NOMO-1 treated with dmso at 0.1 percent for 144 hours (cell line): ENCODE results near the gene ATP8A2.
"Not testable (repeated sequence)": the region's sequence is repeated elsewhere in the genome, so short reads cannot be mapped to it uniquely, and the experiment has no call there.

Experiments
- DNase-seq: peaks from one replicate; lab custom pipeline; 2025; ENCODE audit not compliant: unreplicated experiment; lab: John Stamatoyannopoulos, UW

ATP8A2 gene

DNA sequence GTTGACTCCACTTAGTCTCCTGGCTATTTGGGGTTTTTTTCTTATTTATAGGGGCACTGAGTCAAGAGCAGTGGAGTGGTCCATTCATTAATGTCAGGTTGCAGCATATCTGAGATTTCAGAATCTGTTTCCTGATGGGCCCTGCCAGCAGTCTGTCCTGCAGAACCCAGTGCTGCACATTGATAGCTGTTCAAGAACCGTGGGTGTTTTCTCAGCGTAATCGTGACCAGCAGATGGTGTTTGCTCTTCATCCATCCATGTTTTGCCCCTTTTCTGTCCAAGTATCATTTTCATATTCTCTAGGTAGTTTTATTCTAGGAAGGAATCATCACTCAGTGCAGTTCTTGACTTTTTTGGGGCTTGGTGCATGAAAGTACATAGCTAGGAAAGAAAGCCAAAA, 166.5 kb downstream of the ATP8A2 start:
- DNase-seq: no peak

DNA sequence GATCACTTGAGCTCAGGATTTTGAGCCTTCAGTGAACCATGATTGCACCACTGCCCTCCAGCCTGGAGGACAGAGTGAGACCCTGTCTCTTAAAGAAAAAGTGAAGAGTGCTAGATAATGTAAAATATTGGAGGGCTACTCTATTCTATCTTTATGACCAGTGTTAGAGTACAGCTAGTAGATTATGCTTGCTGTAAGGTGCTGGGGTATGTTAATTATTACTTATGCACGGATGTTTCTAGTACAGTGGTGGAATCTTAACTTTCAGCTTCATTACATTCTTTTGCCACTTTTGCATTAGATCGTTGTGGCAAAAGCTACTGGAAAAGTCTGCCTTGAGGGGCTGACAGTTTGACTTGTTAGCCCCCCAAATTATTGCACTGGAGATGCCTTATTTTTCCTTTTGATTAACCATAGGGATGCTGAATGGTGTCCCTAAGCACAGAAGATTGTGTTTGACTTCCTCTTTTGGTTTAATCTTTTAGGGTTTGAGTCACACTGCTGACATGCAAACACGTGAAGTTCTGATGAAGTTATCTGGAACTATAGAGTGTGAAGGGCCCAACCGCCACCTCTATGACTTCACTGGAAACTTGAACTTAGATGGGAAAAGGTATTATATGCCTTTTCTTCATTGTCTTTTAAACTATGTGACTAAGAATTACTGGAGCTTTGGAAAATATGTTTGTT, 169.8 kb downstream of the ATP8A2 start:
- no peak for DNase-seq

DNA sequence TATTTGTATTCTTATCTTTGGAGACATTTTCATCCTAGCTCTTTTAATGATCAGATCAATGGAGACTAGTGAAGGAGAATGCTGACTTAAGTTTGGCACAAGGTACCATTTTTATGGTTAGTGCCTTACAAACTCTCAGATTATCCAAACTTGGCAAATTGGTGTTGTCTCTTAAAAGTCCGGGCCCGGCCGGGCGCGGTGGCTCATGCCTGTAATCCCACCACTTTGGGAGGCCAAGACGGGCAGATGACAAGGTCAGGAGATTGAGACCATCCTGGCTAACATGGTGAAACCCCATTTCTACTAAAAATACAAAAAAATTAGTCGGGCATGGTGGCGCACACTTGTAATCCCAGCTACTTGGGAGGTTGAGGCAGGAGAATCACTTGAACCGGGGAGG, 177.2 kb downstream of the ATP8A2 start:
- DNase-seq: not testable (repeated sequence)

DNA sequence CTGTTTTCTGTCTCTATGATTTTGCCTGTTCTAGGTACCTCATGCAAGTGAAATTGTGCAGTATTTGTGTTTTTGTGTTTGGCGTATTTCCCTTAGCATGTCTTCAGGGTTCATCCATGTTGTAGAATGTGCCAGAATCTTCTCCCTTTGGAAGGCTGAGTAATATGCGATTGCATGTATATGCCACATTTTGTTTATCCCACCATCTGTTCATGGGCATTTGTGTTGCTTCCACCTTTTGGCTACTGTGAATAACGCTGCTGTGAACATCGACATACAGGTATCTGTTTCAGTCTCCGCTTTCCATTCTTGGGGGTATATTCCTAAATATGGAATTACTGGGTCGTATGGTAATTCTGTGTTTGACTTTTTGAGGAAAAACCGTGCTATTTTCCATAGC, 190.0 kb downstream of the ATP8A2 start:
- DNase-seq: no peak

DNA sequence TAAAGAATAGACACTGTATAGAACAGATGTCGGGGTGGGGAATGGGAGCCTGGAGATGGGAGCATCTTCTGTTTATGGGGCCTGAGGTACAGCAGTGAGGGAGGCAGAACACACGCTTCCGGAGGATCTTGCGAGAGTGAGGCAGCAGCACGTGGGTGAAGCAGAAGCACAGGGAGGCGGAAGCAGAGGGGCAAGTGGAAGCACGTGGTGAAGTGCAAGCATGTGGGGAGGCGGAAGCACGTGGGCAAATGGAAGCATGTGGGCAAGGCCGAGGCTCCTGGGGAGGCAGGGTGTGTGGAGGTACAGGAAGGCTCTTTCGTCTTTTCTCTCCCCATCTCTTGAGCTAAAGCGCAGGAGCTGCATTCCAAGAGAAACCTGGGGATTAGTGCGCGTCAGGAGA, 198.4 kb downstream of the ATP8A2 start:
- DNase-seq: no peak

DNA sequence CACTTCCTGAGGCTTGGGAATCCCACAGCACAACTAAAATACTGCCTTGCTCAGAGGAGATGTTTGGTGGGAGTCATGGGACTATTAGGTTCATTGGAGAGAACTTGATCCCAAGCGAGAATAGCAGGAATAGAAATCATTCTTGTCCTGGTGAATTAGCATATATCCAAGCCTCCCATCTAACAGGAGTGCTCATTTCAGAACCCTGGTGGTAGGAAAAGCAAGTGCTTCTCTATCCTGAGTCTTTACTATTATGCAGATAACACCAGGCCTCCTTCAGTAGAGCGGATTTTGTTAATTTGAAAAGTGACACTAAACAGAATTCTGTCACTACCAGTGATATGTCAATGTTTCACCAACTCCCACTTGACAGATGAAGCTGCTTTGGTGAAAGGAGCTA, 199.5 kb downstream of the ATP8A2 start:
- no peak for DNase-seq

DNA sequence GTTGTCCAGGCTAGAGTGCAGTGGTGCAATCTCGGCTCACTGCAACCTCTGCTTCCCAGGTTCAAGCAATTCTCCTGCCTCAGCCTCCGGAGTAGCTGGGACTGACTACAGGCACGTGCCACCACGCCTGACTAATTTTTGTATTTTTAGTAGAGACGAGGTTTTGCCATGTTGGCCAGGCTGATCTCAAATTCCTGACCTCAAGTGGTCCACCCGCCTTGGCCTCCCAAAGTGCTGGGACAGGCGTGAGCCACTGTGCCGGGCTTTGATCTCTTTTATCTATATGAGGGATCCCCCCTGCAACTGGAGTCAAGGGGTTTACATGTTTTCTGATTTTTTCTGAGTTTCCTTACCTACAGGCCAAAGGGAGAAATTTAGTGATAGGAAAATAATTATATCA, 200.4 kb downstream of the ATP8A2 start:
- DNase-seq: not testable (repeated sequence)

DNA sequence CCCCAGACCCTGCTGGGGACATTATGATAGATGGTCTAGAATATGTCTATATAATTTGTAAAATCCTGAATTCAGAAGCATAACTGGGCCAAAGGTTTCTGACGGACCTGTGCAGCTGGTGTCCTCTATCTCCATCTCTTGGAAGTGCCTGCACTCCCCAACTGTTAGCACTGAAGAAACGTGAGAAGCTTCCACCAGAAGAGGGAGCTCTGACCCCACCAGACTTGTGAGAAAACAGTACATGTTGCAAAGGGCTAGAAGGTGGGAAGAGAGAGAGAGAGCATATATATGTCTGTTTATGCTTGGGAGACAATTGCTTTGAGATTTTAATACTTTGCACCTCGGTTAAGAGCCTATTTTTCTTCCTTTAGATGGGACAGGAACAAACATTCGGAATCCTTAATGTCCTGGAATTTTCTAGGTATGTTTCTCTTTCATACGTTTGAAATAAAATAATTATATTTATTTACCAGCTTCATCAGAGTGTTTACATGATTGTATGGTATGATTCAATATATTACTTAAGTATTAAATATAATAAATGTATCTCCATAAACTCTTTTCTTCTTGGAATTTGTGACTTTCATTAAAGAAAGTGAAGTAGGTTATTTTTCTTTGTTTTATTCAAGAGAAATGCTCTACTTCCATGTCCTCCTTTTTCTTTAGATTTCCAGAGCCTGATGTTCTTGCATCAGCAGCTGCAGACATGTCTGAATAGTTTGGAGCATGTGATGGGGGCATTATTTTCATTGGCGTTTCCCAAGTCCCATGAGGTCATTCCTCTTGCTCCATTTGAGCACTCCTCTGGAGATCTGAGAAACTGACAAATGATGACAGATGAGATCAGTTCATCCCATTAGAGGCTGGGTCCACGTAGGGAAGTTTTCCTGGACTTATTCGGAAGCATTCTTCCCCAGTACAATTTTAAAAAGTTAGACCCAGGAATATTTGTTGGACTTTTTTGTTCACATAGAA, 202.9 kb downstream of the ATP8A2 start:
- DNase-seq: peak; percentile 70

DNA sequence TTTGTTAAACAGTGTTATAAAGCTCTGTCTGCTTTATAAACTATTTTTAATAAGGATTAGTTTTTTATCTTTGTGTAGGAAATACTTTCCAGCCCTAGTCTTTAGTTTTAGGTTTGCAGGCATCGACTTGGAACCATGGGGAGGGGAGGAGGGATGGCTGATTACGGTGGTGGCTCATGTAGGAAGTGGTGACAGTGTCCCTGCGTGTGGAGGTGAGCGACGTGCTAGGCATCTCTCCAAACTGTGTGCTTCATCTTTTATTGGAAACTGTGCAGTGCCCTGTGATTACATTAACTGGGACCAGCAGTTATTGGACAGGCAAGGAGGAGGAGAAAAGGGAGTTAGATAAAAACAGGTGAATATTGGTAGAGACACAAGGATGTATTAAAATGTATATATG, 203.8 kb downstream of the ATP8A2 start:
- DNase-seq: no peak

DNA sequence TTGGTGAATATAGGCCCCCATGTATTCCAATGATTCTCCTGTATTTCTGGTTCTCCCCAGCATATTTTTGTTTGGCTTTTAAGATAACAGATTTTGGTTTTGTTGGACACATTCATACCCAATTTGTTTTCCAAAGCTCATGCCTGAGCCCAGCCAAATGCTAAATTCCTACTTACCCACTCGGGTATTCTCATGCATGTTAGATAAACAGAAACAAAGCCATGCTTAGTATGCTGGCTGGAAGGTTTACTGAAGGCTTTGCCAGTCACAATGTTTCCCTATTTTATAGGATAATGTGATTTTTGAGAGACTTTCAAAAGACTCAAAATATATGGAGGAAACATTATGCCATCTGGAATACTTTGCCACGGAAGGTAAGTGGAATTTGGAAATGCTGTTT, 206.8 kb downstream of the ATP8A2 start:
- DNase-seq: no peak

DNA sequence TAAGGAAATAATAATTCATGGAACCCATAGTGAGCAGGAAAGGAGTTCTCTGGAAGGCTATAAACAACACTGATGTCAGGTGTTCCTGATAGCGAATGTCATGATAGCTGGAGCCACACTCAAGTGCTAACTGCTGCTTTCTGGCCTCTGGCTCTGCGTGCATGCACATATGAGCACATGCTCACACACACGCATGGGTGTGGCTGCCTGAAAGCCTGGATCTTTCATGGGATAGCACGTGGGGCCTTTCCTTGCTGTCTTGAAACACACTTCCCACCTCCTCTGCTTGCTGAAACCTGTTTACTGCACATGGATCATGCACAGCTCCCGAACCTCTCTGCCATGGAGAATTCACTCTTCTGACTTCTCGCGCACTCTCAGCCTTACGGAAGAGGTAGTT, 207.4 kb downstream of the ATP8A2 start:
- no peak for DNase-seq

DNA sequence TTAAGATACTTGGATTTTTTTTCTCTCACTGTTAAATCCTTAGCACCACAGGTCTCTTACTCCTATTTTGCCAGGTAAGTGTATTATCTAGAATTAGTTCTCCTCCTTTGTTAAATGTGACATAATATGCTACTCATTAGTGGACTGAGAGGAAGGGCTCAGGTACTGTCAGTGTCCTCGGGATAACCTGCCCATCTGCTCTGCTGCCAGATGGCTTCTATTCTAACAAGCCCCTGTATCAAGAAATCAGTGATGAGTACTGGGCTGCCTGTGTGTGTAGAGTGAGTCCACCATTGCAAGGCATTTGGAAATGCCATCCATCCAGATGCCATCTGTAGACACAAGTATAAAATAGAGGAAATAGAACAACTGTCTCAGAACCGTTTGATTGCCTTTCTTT, 209.6 kb downstream of the ATP8A2 start:
- no peak for DNase-seq

DNA sequence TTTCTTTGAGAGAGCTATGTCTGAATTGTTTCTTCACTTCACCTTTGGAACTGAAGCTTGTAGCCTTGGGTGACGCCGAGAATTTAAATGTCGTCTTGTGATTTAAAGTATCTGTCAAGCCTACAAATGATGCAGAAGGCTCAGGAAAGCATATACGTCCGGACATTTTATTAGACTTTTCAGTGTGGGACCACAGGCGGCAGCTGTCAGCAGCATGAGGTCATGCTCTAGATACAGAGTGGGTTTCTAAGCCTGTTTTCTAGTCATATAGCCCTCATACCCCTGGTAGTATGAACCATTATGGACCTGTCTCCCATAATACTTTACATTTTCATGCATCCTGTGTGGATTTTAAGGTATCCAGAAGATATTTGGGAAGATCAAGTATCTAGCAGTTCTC, 212.3 kb downstream of the ATP8A2 start:
- no peak for DNase-seq

DNA sequence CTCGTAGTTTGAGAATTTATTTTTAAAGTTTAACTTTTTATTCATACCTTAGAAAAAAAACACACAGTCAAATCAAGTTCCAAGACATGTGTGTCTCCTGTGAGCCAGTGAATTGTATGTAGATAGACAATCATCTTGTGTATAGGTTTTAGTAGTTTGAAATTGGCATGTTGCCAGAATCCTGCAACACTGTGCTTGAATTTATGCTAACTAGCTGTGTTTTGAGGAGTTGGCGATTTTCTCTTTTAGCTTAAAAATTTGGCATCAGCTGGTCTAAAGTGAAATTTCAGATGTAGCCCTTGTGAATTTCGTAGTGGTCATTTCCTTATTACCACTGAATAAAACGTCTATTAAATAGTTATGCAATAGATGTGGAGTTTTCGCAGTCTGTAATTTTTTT, 213.2 kb downstream of the ATP8A2 start:
- no peak for DNase-seq

DNA sequence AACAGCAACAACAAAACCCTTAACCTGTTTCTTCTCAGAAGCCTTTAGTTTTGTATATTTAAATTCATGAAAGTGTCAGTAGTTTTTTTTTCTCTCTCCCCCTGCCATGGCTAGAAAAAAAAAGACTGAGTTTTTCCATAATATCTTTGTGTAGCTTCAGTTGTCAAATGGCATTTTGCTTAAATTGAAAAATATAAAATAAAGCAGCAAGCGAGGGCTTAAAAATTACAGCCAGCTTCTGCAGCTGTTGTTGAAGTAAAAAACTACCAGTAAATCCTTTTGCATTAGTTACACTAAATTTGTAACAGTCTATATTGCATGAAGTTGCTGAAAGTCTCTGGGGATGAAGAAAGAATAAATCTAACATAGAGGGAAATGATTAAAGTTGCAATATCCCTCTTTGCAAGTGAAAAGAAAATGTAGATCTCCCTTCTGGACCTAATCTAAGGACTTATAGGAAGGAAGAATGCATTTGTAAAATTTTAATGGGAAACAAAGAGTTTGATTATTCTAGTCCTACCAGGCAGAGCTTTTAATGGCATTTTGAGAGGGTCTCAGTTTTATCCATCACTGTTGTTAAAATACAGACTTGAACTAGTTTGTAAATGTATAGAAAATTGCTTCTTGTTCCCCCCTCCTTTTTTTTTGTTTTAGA, 215.7 kb downstream of the ATP8A2 start:
- no peak for DNase-seq

DNA sequence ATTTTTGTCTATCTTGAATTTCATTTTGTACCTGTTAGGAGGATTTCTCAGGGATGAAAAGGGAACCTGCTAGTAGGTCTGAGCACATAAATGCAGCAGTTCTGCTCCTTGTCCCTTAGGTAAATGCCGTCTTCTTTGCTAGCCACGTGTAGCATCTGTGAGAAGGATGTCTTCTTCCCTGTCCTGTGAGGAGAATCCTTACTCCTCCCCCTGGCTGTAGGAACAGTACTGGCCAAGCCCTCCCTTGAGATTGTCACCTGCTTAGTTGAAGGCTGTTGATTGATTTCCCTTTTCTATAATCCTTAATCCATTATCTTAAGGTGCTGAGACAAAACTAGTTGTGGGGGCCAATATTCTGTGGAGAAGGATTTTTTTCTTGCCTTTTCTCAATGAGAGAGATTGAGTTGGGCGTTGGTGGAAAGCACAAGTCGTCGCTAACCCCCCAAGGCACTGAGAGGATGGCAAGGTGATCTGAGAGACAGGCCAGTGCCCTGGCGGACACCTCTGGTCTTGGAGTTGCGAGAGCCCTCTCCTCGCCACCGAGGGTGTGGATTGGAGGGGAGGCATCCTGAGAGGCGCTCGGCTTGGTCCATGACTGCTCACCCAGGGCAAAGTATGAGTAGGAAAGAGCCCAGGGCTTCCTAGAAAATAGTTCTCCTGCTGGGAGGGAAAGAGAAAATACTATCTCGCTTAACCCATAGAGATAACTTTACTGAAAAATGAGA, 216.7 kb downstream of the ATP8A2 start:
- DNase-seq: no peak

DNA sequence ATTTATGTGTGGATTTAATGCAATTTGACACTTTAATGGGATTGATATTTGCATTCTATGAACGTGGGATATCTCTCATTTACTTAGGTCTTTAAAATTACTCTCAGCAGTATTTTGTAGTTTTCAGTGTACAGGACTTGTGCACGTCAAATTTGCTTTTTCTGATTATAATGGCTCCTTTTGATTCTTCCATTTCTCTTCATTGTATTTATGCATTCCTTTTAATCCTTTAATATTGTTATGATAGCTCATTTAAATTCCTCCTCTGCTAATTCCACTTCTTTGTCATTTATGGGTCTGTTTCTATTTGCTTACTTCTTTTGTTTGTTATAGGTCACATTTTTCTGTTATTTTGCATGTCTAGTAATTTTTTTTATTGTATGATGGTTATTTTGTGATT, 226.6 kb downstream of the ATP8A2 start:
- no peak for DNase-seq

DNA sequence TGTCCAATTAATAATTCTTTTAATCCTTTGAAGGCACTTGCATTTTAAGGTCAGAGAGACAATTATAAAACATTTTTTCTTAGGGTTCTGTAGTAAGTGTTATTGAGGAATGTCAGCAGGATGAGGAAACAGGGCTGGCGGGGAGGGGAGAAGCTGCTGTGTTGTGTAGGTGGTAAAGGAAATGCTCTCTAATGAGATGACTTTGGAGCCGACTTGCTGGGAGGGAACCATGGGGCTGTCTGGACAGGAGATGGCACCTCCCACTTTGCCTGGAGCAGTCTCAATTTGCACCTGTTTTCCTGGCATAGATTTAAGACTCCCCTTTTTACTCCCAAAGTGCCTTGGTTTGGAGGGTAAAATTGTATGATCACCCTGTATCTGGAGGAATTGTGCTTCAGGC, 230.4 kb downstream of the ATP8A2 start:
- no peak for DNase-seq

DNA sequence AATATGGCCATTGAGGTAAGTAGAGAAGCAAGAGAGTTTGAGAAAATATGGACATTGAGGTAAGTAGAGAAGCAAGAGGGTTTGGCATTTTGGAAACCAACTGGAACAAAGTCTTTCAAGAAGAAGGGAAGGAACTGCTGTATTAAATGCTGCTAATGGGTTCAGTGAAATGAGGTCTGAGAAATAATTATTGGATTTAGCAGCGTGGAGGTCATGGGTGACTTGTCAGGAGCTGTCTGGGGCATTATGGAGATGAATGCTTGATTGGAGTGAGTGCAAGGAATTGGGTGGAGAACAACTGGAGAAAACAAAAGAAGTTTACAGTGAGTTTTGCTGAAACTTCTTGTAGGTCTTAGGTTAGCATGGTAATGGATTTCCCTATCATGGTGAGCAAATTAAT, 232.3 kb downstream of the ATP8A2 start:
- no peak for DNase-seq

DNA sequence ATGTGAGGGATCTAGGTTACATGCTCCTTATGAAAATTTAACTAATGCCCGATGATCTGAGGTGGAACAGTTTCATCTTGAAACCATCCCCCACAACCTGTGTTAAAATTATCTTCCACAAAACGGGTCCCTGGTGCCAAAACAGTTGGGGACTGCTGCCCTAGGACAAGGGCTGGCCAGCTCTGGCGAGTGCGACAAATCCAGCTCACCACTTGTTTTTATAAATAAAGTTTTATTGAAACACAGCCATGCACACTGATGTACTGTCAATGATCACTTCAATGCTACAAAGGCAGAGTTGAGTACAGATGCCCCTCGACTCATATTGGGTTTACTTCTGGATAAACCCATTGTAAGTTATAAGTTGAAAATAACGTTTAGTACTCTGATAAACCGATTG, 235.3 kb downstream of the ATP8A2 start:
- no peak for DNase-seq

DNA sequence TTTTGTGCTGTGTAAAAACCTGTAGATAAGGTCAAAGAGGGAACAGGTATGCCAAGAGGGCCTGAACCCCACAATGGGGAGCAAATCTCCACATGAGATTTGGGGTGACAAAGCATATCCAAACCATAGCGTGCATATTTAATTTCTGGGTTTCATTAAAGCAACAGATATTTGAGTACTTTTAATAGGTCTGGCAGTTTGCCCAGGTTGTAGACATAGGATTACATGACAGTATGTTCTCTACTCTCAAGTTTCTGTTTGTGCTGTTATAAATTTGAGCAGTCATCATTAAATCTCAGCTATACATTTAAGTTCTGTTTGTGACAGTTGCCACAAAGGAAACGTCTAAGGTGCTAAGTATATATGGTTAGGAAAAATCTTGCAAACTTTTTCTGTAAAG, 236.4 kb downstream of the ATP8A2 start:
- DNase-seq: no peak
